Esophagus muscularis mucosa (tissue), 2 donors: ENCODE results near the gene BMI1.

Experiments
- POLR2A ChIP-seq: fragments of 450-650 bp; IDR thresholded peaks from one replicate; pipeline ENCODE4 v1.6.1; 2017; ENCODE audit warnings: antibody characterized with exemption, moderate library complexity, mild to moderate bottlenecking, low read depth
- POLR2AphosphoS5 ChIP-seq, 2 donors: sonication (generic); formaldehyde crosslinking; IDR thresholded peaks; one replicate each; pipeline ENCODE4 v1.6.1; 2017; ENCODE audit warnings: antibody characterized with exemption in 2 of 2

- TF ChIP-seq POLR2AphosphoS5 (IDR thresholded peaks at IDR 0.05) (no peak), POLR2A (no peak)
Observed at GRCh38 chr10:22372917-22373316, 52.0 kb downstream of the BMI1 start.
